A673 (cell line): Measurements from ENCODE around the gene NEB. TPM values are rescaled to one million over a fixed set of nuclear protein-coding genes. Genes with fewer than 3 reads are reported as not detected.

ENCODE experiments used
- BruUV-seq: library from RNA; stranded (reverse); fragments of 400-500 nt; replicated peaks from 2 replicates; lab custom pipeline; 2021; lab: Mats Ljungman, UMichigan
- CTCF ChIA-PET: fragments of 300-600 bp; sonication (Branson Sonifier 250); formaldehyde crosslinking; loops from one replicate; lab custom pipeline; 2022; ENCODE audit warnings: antibody characterized with exemption; lab: Charles Lee
- POLR2A ChIA-PET: fragments of 300-600 bp; sonication (Branson Sonifier 250); formaldehyde crosslinking; loops from one replicate; lab custom pipeline; 2022; ENCODE audit warnings: antibody characterized with exemption; ENCODE audit not compliant: low non-redundant PET; lab: Charles Lee
- DNase-seq: peaks from one replicate; pipeline ENCODE4 v3.0.0-alpha.2; 2015; ENCODE audit warnings: low spot score
- H3K27ac ChIP-seq: fragments of 200-600 bp; sonication (generic); 2 replicates; pipeline ENCODE4 v1.5.1; 2016; ENCODE audit warnings: mixed run types, low read depth, mild to moderate bottlenecking, mixed read lengths, antibody characterized with exemption, low read length; ENCODE audit not compliant: poor library complexity, severe bottlenecking
- H3K27me3 ChIP-seq: fragments of 200-600 bp; sonication (generic); replicated peaks from 2 replicates; pipeline ENCODE4 v1.6.1; 2017; ENCODE audit warnings: mixed run types, low read depth, mild to moderate bottlenecking, mixed read lengths, antibody characterized with exemption, low read length; ENCODE audit not compliant: insufficient read depth, poor library complexity
- H3K36me3 ChIP-seq: fragments of 200-600 bp; sonication (generic); 2 replicates; pipeline ENCODE4 v1.6.1; 2016; ENCODE audit warnings: mixed run types, mild to moderate bottlenecking, mixed read lengths, antibody characterized with exemption, low read length; ENCODE audit not compliant: insufficient read depth, poor library complexity, severe bottlenecking
- H3K4me1 ChIP-seq: fragments of 200-600 bp; sonication (generic); 2 replicates; pipeline ENCODE4 v1.6.1; 2017; ENCODE audit warnings: mixed run types, mild to moderate bottlenecking, mixed read lengths, antibody characterized with exemption, low read length; ENCODE audit not compliant: insufficient read depth, poor library complexity, severe bottlenecking
- H3K4me3 ChIP-seq: fragments of 200-600 bp; sonication (generic); 2 replicates; pipeline ENCODE4 v1.5.1; 2016; ENCODE audit warnings: low read depth, mixed run types, mild to moderate bottlenecking, mixed read lengths, low read length; ENCODE audit not compliant: poor library complexity, severe bottlenecking
- H3K9me3 ChIP-seq: fragments of 200-600 bp; sonication (generic); 2 replicates; pipeline ENCODE4 v1.6.1; 2016; ENCODE audit warnings: mixed run types, low read depth, mild to moderate bottlenecking, mixed read lengths, antibody characterized with exemption, low read length; ENCODE audit not compliant: poor library complexity, severe bottlenecking
- CTCF ChIP-seq: fragments of 300-800, 200-600 bp; sonication (generic); conservative IDR thresholded peaks from 2 replicates; pipeline ENCODE4 v1.5.1; 2017; ENCODE audit warnings: low read depth, mild to moderate bottlenecking, antibody characterized with exemption, low read length, moderate library complexity, mixed read lengths
- EZH2 ChIP-seq: fragments of 200-600 bp; sonication (generic); IDR thresholded peaks from 2 replicates; pipeline ENCODE4 v1.6.1; 2017; ENCODE audit warnings: borderline replicate concordance, low read depth, mild to moderate bottlenecking, mixed read lengths, antibody characterized with exemption, low read length; ENCODE audit not compliant: poor library complexity, severe bottlenecking
- intact Hi-C: fragments of 100-400 bp; cut with micrococcal nuclease; formaldehyde crosslinking; loops from one replicate; pipeline ENCODE4 v1.10.0; 2022; ENCODE audit not compliant: unreplicated experiment
- total RNA-seq: library from RNA; stranded (reverse); gene quantifications from 2 replicates; pipeline ENCODE4 v1.2.3, GENCODE V29; 2021

The NEB gene
- total RNA-seq, 1 experiment from 2014 or later: 7.0 TPM

- no TSS peak for BruUV-seq
Observed at GRCh38 chr2:151614159-151614558, 120.1 kb downstream of the NEB start.

GRCh38 chr2:151611351-151611750 lies 122.9 kb downstream of the NEB start:
- no peak for DNase-seq
- BruUV-seq: no TSS peak
- H3K9me3 ChIP-seq: no peaks in the 10 kb centered on the region
- H3K36me3 ChIP-seq: no peaks in the 10 kb centered on the region
- TF ChIP-seq CTCF: no peak
- TF ChIP-seq EZH2: no peak
- no peak overlapping the region for H3K27ac ChIP-seq
- POLR2A ChIA-PET: no interaction called here
- CTCF ChIA-PET: no interaction called here
- intact Hi-C loops: no loop called here
- H3K4me3 ChIP-seq: no peak overlapping the region
- H3K4me1 ChIP-seq: no peaks in the 10 kb centered on the region
- no peaks in the 10 kb centered on the region for H3K27me3 ChIP-seq

More at GRCh38 chr2:151614159-151614558, 120.1 kb downstream of the NEB start:
- intact Hi-C loops: no loop called here
- CTCF ChIA-PET: no interaction called here
- no peak for DNase-seq
- no peak for TF ChIP-seq CTCF
- TF ChIP-seq EZH2: no peak
- H3K4me3 ChIP-seq: no peak overlapping the region
- H3K27me3 ChIP-seq: no peaks in the 10 kb centered on the region
- peaks cover 12% of the 10 kb centered on the region for H3K4me1 ChIP-seq
- no peak overlapping the region for H3K27ac ChIP-seq
- H3K36me3 ChIP-seq: no peaks in the 10 kb centered on the region
- POLR2A ChIA-PET: no interaction called here
- no peaks in the 10 kb centered on the region for H3K9me3 ChIP-seq

GRCh38 chr2:151610310-151610709 lies 124.0 kb downstream of the NEB start:
- intact Hi-C loops: no loop called here

More at GRCh38 chr2:151610310-151610709, 124.0 kb downstream of the NEB start:
- ChIA-PET POLR2A (no interaction called here), CTCF (interaction anchor here (0.6 kb wide), 1 partner anchor 25 kb away, joined by 3 read pairs; no protein-coding TSS in a partner anchor)
- Histone ChIP-seq H3K27me3 (no peaks in the 10 kb centered on the region), H3K4me1 (no peaks in the 10 kb centered on the region), H3K4me3 (no peak overlapping the region), H3K27ac (no peak overlapping the region), H3K36me3 (no peaks in the 10 kb centered on the region), H3K9me3 (no peaks in the 10 kb centered on the region)
- no peak for DNase-seq
- TF ChIP-seq CTCF (no peak), EZH2 (no peak)
- BruUV-seq: no TSS peak
